Activated naive CD4-positive, alpha-beta T cell treated with anti-CD3 and anti-CD28 coated beads, Interleukin-2, amount 50 U/mL, for 24 hours (primary cell): ENCODE measurements around the gene TMPRSS9.

Source experiments
- H3K27ac Mint-ChIP-seq: one replicate; pipeline ENCODE4 v1.8.0; 2021; ENCODE audit warnings: mild to moderate bottlenecking, mixed read lengths
- H3K27me3 Mint-ChIP-seq: one replicate; pipeline ENCODE4 v1.8.0; 2021; ENCODE audit warnings: mixed read lengths
- H3K36me3 Mint-ChIP-seq: one replicate; pipeline ENCODE4 v1.8.0; 2021; ENCODE audit warnings: mixed read lengths
- H3K4me1 Mint-ChIP-seq: one replicate; pipeline ENCODE4 v1.8.0; 2021; ENCODE audit warnings: mixed read lengths
- H3K4me3 Mint-ChIP-seq: one replicate; pipeline ENCODE4 v1.8.0; 2021; ENCODE audit warnings: mild to moderate bottlenecking, mixed read lengths
- H3K9me3 Mint-ChIP-seq: one replicate; pipeline ENCODE4 v1.8.0; 2021; ENCODE audit warnings: mixed read lengths

The TMPRSS9 gene

DNA sequence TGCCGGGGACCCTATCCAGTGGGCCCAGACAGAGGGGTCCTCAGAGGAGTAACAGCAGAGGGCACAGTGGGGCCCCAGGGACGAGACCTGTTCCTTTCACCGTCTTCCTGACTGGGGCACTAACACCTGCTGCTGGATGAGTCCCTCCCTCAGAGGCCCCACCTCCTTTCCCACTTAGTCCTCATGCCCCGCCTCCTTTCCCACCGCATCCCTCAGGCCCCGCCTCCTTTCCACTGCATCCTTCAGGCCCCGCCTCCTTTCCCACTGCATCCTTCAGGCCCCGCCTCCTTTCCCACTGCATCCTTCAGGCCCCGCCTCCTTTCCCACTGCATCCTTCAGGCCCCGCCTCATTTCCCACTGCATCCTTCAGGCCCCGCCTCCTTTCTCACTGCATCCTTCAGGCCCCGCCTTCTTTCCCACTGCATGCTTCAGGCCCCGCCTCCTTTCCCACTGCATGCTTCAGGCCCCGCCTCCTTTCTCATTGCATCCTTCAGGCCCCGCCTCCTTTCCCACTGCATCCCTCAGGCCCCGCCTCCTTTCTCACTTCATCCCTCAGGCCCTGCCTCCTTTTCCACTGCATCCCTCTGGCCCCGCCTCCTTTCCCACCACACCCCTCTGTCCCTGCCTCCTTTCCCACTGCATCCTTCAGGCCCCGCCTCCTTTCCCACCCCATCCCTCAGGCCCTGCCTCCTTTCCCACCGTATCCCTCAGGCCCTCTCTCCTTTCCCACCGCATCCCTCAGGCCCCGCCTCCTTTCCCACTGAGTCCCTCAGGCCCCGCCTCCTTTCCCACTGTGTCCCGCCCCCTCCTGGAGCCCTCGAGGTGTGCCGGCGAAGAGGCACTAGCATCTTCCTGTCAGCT, 24.8 kb upstream of the TMPRSS9 start:
- H3K4me1 Mint-ChIP-seq: peaks cover 31% of the 10 kb centered on the region
- H3K27me3 Mint-ChIP-seq: no peaks in the 10 kb centered on the region
- no peak overlapping the region for H3K4me3 Mint-ChIP-seq
- no peaks in the 10 kb centered on the region for H3K9me3 Mint-ChIP-seq
- peaks cover 2% of the 10 kb centered on the region for H3K36me3 Mint-ChIP-seq
- no peak overlapping the region for H3K27ac Mint-ChIP-seq

DNA sequence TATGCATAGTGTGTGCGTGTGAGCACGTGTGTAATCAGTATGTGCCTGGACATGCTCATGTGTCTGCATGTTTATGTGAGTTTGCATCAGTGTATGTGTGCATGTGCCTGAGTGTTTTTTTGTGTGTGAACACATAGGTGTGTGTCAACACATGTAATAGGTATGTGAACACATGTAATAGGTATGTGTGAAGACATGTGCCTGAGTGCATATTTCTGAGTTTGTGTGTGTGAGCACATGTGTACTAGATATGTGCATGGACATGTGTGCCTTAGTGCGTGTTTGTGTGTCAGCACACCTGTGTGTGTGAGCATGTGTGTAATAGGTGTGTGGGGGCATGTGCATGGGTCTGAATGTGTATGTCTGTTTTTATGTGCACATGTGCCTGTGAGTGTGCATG, 24.2 kb upstream of the TMPRSS9 start:
- no peak overlapping the region for H3K27ac Mint-ChIP-seq
- H3K36me3 Mint-ChIP-seq: peaks cover 2% of the 10 kb centered on the region
- no peak overlapping the region for H3K4me3 Mint-ChIP-seq
- H3K27me3 Mint-ChIP-seq: no peaks in the 10 kb centered on the region
- H3K9me3 Mint-ChIP-seq: no peaks in the 10 kb centered on the region
- peaks cover 26% of the 10 kb centered on the region for H3K4me1 Mint-ChIP-seq

DNA sequence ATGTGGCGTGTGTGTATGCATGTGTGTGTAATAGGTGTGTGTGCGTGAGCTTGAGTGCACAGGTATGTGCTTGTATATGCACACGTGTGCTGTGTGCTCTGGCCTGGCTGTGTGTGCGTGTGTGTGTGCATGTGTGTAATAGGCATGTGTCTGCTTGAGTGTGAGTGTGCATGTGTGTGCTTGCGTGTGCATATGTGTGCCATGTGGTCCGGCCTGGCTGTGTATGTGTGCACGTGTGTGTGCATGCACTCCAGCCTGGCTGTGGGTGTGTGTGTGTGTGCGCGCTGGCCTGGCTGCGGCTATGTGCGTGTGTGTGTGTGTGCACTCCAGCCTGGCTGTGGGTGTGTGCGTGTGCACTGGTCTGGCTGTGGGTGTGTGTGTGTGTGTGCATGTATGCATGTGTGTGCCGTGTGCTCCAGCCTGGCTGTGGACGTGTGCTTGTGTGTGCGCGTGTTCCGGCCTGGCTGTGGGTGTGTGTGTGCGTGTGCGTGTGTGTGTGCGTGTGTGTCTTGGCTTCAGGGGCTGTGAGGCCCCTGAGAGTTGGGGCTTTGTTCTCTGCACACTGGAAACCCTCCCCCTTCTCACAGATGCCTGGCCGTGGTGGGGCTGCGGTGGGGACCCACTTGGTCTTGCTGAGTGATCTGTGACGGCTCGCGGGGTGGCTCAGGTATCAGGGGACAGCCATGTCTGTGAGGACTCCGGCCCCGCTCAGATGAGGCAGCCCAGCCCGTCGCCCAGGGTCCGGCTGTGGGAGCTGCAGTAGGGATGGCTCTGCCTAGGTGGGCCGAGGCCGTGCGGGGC, 23.3 kb upstream of the TMPRSS9 start:
- Mint-ChIP-seq H3K4me3 (no peak overlapping the region), H3K27ac (no peak overlapping the region), H3K27me3 (no peaks in the 10 kb centered on the region), H3K4me1 (peaks cover 17% of the 10 kb centered on the region), H3K9me3 (no peaks in the 10 kb centered on the region), H3K36me3 (peaks cover 2% of the 10 kb centered on the region)

DNA sequence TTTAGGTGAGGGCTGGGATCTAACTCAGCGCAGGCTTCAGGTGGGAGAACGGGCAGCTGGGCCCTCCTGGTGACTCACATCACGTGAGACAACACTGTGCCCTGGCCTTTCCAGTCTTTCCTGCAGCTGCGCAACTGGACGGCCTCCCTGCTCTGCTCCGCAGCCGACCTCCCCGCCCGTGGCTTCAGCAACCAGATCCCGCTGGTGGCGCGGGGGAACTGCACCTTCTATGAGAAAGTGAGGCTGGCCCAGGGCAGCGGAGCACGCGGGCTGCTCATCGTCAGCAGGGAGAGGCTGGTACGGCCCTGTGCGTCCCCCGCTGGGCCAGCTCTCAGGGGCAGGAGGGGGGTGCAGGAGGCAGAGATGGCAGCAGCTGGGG, 22.7 kb upstream of the TMPRSS9 start:
- H3K36me3 Mint-ChIP-seq: peaks cover 2% of the 10 kb centered on the region
- no peaks in the 10 kb centered on the region for H3K27me3 Mint-ChIP-seq
- H3K27ac Mint-ChIP-seq: no peak overlapping the region
- H3K4me3 Mint-ChIP-seq: no peak overlapping the region
- peaks cover 14% of the 10 kb centered on the region for H3K4me1 Mint-ChIP-seq
- H3K9me3 Mint-ChIP-seq: no peaks in the 10 kb centered on the region

DNA sequence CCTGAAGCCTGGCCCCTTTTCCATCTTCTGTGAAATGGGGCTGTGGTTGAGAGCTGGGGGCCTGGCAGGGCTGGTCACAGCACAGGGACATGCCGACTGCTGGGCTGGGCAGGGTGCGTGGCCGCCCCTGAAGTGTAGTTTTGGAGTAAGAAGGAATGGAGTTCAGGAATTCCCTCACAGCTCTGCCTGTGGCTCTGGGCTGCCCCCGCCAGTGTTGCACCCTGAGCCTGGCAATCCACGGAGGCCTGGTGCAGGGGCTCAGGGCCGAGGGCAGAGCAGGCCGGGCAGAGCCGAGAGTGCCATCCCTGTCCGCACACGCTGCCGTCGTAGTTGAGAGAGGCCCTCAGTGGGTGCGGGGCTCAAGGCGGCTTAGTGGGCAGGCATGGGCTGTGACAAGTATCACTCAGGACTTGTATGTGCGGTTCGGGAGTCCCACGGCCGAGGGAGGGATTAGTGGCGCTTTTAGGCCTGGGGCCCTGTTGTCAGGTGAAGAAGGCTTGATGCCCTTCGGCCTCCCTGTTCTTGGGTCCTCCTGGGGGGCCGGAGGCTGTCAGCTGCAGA, 21.9 kb upstream of the TMPRSS9 start:
- peaks cover 2% of the 10 kb centered on the region for H3K36me3 Mint-ChIP-seq
- no peaks in the 10 kb centered on the region for H3K9me3 Mint-ChIP-seq
- no peak overlapping the region for H3K4me3 Mint-ChIP-seq
- peaks cover 10% of the 10 kb centered on the region for H3K4me1 Mint-ChIP-seq
- no peaks in the 10 kb centered on the region for H3K27me3 Mint-ChIP-seq
- no peak overlapping the region for H3K27ac Mint-ChIP-seq

DNA sequence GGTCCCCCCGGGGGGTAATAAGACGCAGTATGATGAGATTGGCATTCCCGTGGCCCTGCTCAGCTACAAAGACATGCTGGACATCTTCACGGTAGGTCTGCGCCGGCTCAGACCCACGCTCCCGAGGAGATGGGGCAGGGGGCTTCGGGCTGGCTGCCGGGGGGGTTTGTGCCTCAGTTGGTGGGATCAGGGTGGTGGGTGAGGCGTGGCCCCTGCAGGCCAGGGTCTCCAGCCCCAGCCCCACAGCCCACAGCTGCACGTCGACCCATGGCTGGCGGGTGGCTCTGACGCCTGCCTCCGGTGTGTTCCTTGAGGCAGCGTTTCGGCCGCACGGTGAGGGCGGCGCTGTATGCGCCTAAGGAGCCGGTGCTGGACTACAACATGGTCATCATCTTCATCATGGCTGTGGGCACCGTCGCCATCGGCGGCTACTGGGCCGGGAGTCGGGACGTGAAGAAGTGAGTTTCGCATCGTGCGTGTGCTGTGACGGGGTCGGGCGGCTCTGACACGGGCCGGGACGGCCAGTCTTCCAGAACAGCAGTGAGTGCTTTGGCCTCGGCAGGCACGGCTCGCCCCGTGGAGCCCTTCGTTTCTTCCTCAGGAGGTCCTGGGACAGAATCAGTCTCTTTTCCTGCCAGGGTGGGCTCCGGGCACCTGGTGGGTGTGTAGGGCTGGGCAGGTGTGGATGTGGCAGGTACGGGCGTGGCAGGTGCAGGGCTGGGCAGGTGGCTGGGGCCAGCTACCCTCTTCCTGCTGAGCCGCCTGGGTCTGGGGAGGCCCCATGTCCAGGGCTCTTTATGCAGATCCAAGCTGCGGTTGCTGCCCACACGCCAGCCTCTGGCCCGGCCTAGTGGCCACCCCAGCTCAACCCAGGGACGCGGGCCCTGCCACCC, 21.1 kb upstream of the TMPRSS9 start:
- no peaks in the 10 kb centered on the region for H3K27me3 Mint-ChIP-seq
- no peak overlapping the region for H3K4me3 Mint-ChIP-seq
- peaks cover 10% of the 10 kb centered on the region for H3K4me1 Mint-ChIP-seq

DNA sequence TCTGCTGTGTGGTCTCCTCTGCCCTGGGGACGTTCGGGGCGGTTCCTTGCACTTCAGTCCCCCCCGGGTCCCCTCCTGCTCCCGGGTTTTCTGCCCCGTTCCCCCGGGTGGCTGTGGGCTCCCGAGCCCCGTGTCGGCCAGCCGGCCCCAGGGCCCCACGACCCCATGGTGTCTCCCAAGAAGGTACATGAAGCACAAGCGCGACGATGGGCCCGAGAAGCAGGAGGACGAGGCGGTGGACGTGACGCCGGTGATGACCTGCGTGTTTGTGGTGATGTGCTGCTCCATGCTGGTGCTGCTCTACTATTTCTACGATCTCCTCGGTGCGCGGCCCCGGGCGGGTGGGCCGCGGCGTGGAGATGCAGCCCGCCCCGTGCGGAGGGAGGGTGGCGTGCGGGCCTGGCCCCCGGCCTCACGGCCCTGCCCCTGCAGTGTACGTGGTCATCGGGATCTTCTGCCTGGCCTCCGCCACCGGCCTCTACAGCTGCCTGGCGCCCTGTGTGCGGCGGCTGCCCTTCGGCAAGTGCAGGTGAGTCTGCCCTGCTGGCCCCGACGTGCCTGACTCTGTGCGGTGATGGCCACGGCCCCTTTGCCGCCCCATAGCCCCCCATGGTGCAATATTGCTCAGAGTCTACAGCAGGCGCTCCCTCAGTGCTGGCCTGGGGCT, 20.3 kb upstream of the TMPRSS9 start:
- Mint-ChIP-seq H3K36me3 (peaks cover 2% of the 10 kb centered on the region), H3K9me3 (no peaks in the 10 kb centered on the region), H3K27ac (no peak overlapping the region), H3K27me3 (no peaks in the 10 kb centered on the region), H3K4me1 (peaks cover 10% of the 10 kb centered on the region), H3K4me3 (no peak overlapping the region)

More for the DNA sequence above, 21.1 kb upstream of the TMPRSS9 start:
- Mint-ChIP-seq H3K9me3 (no peaks in the 10 kb centered on the region), H3K36me3 (peaks cover 2% of the 10 kb centered on the region), H3K27ac (no peak overlapping the region)

DNA sequence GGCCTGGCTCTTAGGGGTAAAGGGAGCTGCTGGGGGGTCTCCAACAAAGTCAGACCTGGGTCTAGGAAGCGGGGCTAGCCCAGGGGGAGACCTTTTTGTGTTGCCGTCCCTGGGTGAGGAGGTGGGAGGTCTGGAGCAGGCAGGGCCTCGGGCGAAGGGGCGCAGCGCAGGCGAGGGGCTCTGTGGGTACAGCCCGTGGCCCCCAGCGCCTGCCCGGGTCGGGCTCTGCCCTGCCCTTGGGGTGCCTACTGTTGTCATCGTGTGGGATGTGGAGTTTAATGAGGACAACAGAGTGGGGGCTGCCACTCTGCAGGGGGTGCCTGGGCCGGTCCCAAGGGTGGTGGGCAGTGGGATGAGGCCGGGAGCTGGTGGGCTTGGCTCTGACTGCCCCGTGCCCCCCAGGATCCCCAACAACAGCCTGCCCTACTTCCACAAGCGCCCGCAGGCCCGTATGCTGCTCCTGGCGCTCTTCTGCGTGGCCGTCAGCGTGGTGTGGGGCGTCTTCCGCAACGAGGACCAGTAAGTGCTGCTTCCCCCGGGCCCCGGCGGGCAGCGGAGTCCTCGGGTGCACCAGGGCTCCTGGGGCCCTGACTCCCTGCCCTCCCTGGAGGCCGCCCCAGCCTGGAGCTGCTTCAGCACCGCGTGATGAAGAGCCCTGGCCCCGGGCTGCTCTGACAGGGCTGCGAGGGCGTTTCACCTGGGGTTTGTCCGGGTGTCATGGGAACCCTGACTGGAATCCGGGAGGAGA, 19.4 kb upstream of the TMPRSS9 start:
- Mint-ChIP-seq H3K36me3 (peaks cover 2% of the 10 kb centered on the region), H3K27me3 (no peaks in the 10 kb centered on the region), H3K4me1 (peaks cover 8% of the 10 kb centered on the region), H3K27ac (no peak overlapping the region), H3K9me3 (no peaks in the 10 kb centered on the region), H3K4me3 (no peak overlapping the region)

DNA sequence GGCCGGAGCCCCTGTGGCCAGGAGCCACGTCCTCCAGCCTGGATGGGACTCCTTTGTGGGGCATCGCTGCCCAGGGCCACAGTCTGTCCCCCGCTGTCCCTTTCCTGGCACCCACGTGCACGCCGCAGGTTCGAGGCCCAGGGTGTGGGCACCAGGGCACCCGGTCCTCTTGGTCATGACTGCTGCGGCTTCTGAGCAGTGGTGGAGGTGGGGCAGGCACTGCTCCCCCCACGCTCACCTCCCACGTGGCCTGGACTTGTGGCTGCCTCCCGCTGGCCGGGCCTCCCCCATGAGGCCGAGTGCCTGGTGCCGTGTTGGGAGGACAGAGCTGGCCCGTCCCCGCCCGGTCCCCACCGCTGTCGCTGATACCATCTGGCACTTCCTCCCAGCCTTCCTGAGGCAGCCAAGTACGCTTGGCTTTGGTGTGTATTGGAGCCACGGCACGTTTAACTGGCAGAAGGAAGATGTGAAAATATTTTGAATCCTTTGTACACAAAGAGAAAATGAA, 18.8 kb upstream of the TMPRSS9 start:
- H3K4me1 Mint-ChIP-seq: peaks cover 2% of the 10 kb centered on the region
- H3K36me3 Mint-ChIP-seq: peaks cover 3% of the 10 kb centered on the region
- H3K27me3 Mint-ChIP-seq: no peaks in the 10 kb centered on the region
- no peaks in the 10 kb centered on the region for H3K9me3 Mint-ChIP-seq
- no peak overlapping the region for H3K27ac Mint-ChIP-seq
- H3K4me3 Mint-ChIP-seq: no peak overlapping the region

DNA sequence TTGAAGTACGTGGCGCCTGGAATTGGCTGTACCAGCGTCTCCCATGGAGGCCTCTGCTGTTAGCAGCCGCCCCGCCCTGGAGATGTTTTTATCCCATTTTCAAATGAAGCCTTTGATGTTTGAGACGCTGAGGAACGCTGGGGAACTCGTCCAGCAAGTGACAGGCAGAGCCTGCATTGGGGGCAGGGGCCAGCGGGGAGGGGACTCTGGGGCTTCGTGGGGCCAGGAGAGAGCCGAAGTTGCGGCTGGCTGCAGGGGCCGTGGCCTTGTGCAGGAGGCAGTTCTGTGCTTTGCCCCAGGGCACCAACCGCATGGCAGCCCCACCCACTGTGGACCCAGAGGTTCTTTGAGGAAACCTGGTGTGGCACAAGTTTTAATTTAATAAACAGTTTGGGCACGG, 18.1 kb upstream of the TMPRSS9 start:
- Mint-ChIP-seq H3K27me3 (no peaks in the 10 kb centered on the region), H3K9me3 (no peaks in the 10 kb centered on the region), H3K27ac (no peak overlapping the region), H3K36me3 (peaks cover 3% of the 10 kb centered on the region), H3K4me1 (no peaks in the 10 kb centered on the region), H3K4me3 (no peak overlapping the region)

DNA sequence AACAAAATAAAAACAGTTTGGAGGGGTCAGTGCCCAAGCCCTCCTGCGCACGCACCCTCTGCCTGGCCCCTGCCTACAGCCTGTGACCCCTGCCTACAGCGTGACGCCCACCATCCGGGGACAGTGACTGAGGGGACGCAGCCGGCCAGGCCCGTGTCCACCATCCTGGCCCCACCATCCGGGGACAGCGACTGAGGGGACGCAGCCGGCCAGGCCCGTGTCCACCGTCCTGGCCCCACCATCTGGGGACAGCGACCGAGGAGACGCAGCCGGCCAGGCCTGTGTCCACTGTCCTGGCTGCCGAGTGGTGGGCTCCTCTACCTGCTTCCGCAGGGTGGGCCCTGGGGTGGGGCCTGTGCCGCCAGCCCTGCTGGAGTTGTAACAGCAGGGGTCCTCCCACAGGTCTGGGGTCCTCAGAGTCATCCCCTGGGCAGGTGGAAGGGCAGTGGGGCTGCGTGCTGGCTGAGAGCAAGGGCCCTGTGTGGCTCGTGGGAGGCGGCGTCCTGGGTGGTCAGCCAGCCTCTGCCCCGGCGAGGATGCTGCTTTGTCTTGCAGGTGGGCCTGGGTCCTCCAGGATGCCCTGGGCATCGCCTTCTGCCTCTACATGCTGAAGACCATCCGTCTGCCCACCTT, 17.3 kb upstream of the TMPRSS9 start:
- no peaks in the 10 kb centered on the region for H3K27me3 Mint-ChIP-seq
- H3K4me3 Mint-ChIP-seq: no peak overlapping the region
- no peak overlapping the region for H3K27ac Mint-ChIP-seq
- peaks cover 3% of the 10 kb centered on the region for H3K36me3 Mint-ChIP-seq
- no peaks in the 10 kb centered on the region for H3K4me1 Mint-ChIP-seq
- no peaks in the 10 kb centered on the region for H3K9me3 Mint-ChIP-seq

DNA sequence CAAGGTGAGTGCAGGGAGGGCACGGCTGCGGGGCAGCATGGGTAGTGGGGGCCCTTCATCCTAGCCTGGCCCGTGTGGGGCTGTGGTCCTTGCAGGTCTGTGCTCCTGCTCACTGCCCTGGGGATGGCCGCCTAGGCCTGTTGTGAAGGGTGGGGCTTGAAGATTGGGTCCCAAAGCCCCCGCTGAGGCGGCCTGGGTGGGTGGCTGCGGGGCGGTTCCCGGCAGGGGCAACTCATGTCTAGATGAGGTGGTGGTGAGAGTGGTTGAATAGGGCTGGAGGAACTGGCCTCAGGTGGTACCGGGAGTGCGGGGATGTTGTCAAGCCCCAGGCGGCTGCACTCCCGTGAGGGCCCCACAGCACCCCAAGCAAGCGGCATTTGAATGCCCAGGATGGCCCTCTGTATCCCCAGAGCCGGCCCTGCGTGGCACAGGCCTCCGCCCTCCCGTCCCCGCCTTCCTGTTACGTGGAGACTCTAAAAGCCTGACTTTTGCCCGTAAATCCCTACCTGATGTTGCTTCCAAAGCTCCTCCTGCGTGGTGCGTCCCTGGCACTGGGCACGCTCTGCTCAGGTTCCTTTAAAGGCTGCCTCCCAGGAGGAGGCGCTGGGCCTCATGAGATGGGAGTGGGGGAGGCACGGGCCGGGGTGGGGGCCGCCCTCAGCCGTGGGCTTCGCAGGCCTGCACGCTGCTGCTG, 16.6 kb upstream of the TMPRSS9 start:
- no peak overlapping the region for H3K27ac Mint-ChIP-seq
- peaks cover 3% of the 10 kb centered on the region for H3K36me3 Mint-ChIP-seq
- H3K4me3 Mint-ChIP-seq: no peak overlapping the region
- no peaks in the 10 kb centered on the region for H3K9me3 Mint-ChIP-seq
- H3K27me3 Mint-ChIP-seq: no peaks in the 10 kb centered on the region
- no peaks in the 10 kb centered on the region for H3K4me1 Mint-ChIP-seq

DNA sequence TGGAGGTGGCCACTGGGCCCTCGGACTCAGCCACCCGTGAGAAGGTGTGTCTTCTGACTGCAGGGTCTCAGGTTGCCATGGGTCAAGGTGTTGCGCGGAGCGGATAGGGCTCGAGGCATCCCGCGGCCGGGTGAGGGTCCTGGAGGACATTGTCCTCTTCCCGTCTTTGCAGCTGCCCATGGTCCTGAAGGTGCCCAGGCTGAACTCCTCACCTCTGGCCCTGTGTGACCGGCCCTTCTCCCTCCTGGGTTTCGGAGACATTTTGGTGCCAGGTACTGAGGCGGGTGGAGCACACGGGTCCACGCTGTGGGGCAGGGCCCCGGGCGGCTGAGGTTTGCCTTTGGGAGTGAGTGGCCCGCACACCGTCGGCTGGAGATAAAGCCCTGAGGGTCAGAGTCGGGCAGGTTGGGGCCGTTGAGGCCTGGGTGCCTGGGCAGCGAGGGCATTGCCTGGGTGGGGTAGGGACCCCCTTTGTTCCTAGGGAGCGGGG, 15.6 kb upstream of the TMPRSS9 start:
- no peaks in the 10 kb centered on the region for H3K9me3 Mint-ChIP-seq
- H3K27ac Mint-ChIP-seq: no peak overlapping the region

More for the DNA sequence above, 15.6 kb upstream of the TMPRSS9 start:
- Mint-ChIP-seq H3K4me3 (no peak overlapping the region), H3K4me1 (no peaks in the 10 kb centered on the region), H3K27me3 (no peaks in the 10 kb centered on the region), H3K36me3 (peaks cover 3% of the 10 kb centered on the region)
